ENCODE results near the gene PCIF1. TPM values are rescaled to one million over a fixed set of nuclear protein-coding genes. Genes with fewer than 3 reads are reported as not detected.

The PCIF1 gene
- total and polyA plus RNA-seq, 2 donors (not counting 3 experiments of a cell fraction or from before 2014, with no cell fraction given), result 26.4 to 27.2 TPM

- TF ChIP-seq MAX (IDR thresholded peaks at IDR 0.05; ENCODE audit: insufficient read depth, insufficient read length), result no peak
- TF ChIP-seq POLR2A (IDR thresholded peaks at IDR 0.05; ENCODE audit: low read depth, low read length), result peak; percentile 79
- TF ChIP-seq POLR2AphosphoS5 (IDR thresholded peaks at IDR 0.05; ENCODE audit: insufficient read depth, low read depth, low read length), result peak; percentile 61
- Histone ChIP-seq H2AFZ (ENCODE audit: low read depth, low read length) (peak within 1 kb of the TSS; percentile 44), H3K9me3 (replicated peaks; ENCODE audit: control insufficient read depth, insufficient read depth, low read length) (no peaks in the 10 kb centered on the region), H3K27me3 (ENCODE audit: control insufficient read depth in 2 of 2, insufficient read depth in 2 of 2, low read length in 2 of 2) (no peaks in the 10 kb centered on the region), H3K4me2 (ENCODE audit: insufficient read depth, low read length) (peak within 1 kb of the TSS; percentile 66), H3K27ac (ENCODE audit: insufficient read depth, low read depth, low read length) (peak within 1 kb of the TSS; percentile 53), H3K4me3 (replicated peaks in 1 of 3; ENCODE audit: insufficient read depth in 1 of 3, low read depth in 1 of 3, low read length in 3 of 3) (peak within 1 kb of the TSS; percentile 14 to 62 (median 37)), H3K4me1 (ENCODE audit: control insufficient read depth, extremely low read depth, insufficient read depth, low read length) (peaks cover 28% of the 10 kb centered on the region), H4K20me1 (replicated peaks; ENCODE audit: control insufficient read depth, extremely low read depth, insufficient read depth, low read length) (no peaks in the 10 kb centered on the region), H3K79me2 (ENCODE audit: control insufficient read depth, insufficient read depth, low read length) (no peaks in the 10 kb centered on the region), H3K9me1 (replicated peaks; ENCODE audit: control insufficient read depth, extremely low read depth, insufficient read depth, low read length) (no peaks in the 10 kb centered on the region), H3K36me3 (ENCODE audit: control insufficient read depth in 2 of 2, extremely low read depth in 1 of 2, insufficient read depth in 2 of 2, low read length in 2 of 2) (peaks cover 0 to 7% of the 10 kb centered on the region in 2 experiments), H3K9ac (replicated peaks; ENCODE audit: extremely low read depth, insufficient read depth, low read length) (peak within 1 kb of the TSS; percentile 44)
- peak; percentile 78 for DNase-seq (ENCODE audit: low read depth, low spot score)
- BruUV-seq (replicated peaks), result TSS peak; percentile 72
- peak; percentile 75 for FAIRE-seq
- ChIA-PET POLR2A (interaction anchor here (0.5 to 3.8 kb wide), 7 partner anchors 13 to 97 kb away, joined by 3 to 22 read pairs (median 4); partner anchors contain the start of genes CTSA, NEURL2 and PCIF1), CTCF (interaction anchor here (0.6 to 5.0 kb wide), 6 partner anchors 8 to 58 kb away, joined by 3 to 22 read pairs (median 8); partner anchors contain the start of genes CTSA, NEURL2 and PCIF1)
- dilution Hi-C loops (cut with MboI; ENCODE audit: extremely low pct_ligation_motif_present, low sequenced_read_pairs), result no loop called here
- intact Hi-C loops (cut with micrococcal nuclease), result loop anchor here (1.0 to 10.0 kb wide), 4 partner anchors 8 to 567 kb away; partner anchors contain the start of genes ACOT8, SDC4 and ZSWIM3
These were observed 22.8 kb upstream of the PCIF1 start, which contains the start of gene PLTP for GRCh38 chr20:45911486-45912343. Gene PLTP, minus strand, starts transcription at chr20:45912155. Its CDS starts 703 bp downstream, at chr20:45911452.

GRCh38 chr20:45912344-45912682, 22.2 kb upstream of the PCIF1 start:
- H3K27me3 ChIP-seq (ENCODE audit: control insufficient read depth in 2 of 2, insufficient read depth in 2 of 2, low read length in 2 of 2), result no peaks in the 10 kb centered on the region
- H3K27ac ChIP-seq (ENCODE audit: insufficient read depth, low read depth, low read length), result peak overlapping the region; percentile 53
- H3K9me3 ChIP-seq (replicated peaks; ENCODE audit: control insufficient read depth, insufficient read depth, low read length), result no peaks in the 10 kb centered on the region
- H2AFZ ChIP-seq (ENCODE audit: low read depth, low read length), result peak overlapping the region; percentile 44
- ChIA-PET POLR2A (interaction anchor here (0.7 to 3.8 kb wide), 5 partner anchors 18 to 57 kb away, joined by 3 to 22 read pairs (median 3); partner anchors contain the start of genes CTSA, NEURL2 and PCIF1), CTCF (interaction anchor here (1.5 to 5.0 kb wide), 4 partner anchors 12 to 57 kb away, joined by 6 to 22 read pairs (median 12); partner anchors contain the start of genes CTSA, NEURL2 and PCIF1)
- peak overlapping the region; percentile 44 for H3K9ac ChIP-seq (replicated peaks; ENCODE audit: extremely low read depth, insufficient read depth, low read length)
- peaks cover 28% of the 10 kb centered on the region for H3K4me1 ChIP-seq (ENCODE audit: control insufficient read depth, extremely low read depth, insufficient read depth, low read length)
- H3K79me2 ChIP-seq (ENCODE audit: control insufficient read depth, insufficient read depth, low read length), result no peaks in the 10 kb centered on the region
- no peak for DNase-seq (ENCODE audit: low read depth, low spot score)
- no peak for TF ChIP-seq POLR2A (IDR thresholded peaks at IDR 0.05; ENCODE audit: low read depth, low read length)
- peak overlapping the region; percentile 66 for H3K4me2 ChIP-seq (ENCODE audit: insufficient read depth, low read length)
- dilution Hi-C loops (cut with MboI; ENCODE audit: extremely low pct_ligation_motif_present, low sequenced_read_pairs), result no loop called here
- BruUV-seq (replicated peaks), result TSS peak; percentile 75
- no peaks in the 10 kb centered on the region for H3K9me1 ChIP-seq (replicated peaks; ENCODE audit: control insufficient read depth, extremely low read depth, insufficient read depth, low read length)
- intact Hi-C loops (cut with micrococcal nuclease), result loop anchor here (10.0 kb wide), 1 partner anchor 568 kb away; the partner anchor contains the start of gene SDC4
- peaks cover 0 to 5% of the 10 kb centered on the region in 2 experiments for H3K36me3 ChIP-seq (ENCODE audit: control insufficient read depth in 2 of 2, extremely low read depth in 1 of 2, insufficient read depth in 2 of 2, low read length in 2 of 2)
- H3K4me3 ChIP-seq (replicated peaks in 1 of 3; ENCODE audit: insufficient read depth in 1 of 3, low read depth in 1 of 3, low read length in 3 of 3), result peak overlapping the region in 2 of 3 experiments; percentile 37 to 62
- FAIRE-seq, result peak; percentile 71
- no peaks in the 10 kb centered on the region for H4K20me1 ChIP-seq (replicated peaks; ENCODE audit: control insufficient read depth, extremely low read depth, insufficient read depth, low read length)
